Neuronal stem cell (in vitro differentiated cells): ENCODE measurements around the gene WDR54.

ENCODE experiments used
- DNase-seq: peaks from one replicate; pipeline ENCODE4 v3.0.0-alpha.2; 2013; ENCODE audit warnings: low spot score
- H2AFZ ChIP-seq: one replicate; pipeline ENCODE4 v1.6.1; 2013; ENCODE audit warnings: mild to moderate bottlenecking, low read length, inconsistent platforms
- H2AK5ac ChIP-seq: 2 replicates; pipeline ENCODE4 v1.6.1; 2013; ENCODE audit warnings: low read depth, mild to moderate bottlenecking, inconsistent platforms, low read length, moderate library complexity, mixed read lengths
- H2BK120ac ChIP-seq: 2 replicates; pipeline ENCODE4 v1.6.1; 2013; ENCODE audit warnings: low read depth, mild to moderate bottlenecking, inconsistent platforms, low read length, moderate library complexity, mixed read lengths
- H2BK12ac ChIP-seq: one replicate; pipeline ENCODE4 v1.6.1; 2013; ENCODE audit warnings: low read length, inconsistent platforms
- H2BK15ac ChIP-seq: 2 replicates; pipeline ENCODE4 v1.6.1; 2013; ENCODE audit warnings: mild to moderate bottlenecking, low read length, inconsistent platforms, mixed read lengths
- H2BK5ac ChIP-seq: one replicate; pipeline ENCODE4 v1.6.1; 2013; ENCODE audit warnings: inconsistent platforms, mild to moderate bottlenecking, low read length, moderate library complexity
- H3K14ac ChIP-seq: one replicate; pipeline ENCODE4 v1.6.1; 2013; ENCODE audit warnings: low read length, inconsistent platforms
- H3K18ac ChIP-seq: 2 replicates; pipeline ENCODE4 v1.6.1; 2013; ENCODE audit warnings: low read length, inconsistent platforms
- H3K23ac ChIP-seq: 2 replicates; pipeline ENCODE4 v1.6.1; 2013; ENCODE audit warnings: low read depth, mild to moderate bottlenecking, mixed read lengths, low read length, inconsistent platforms; ENCODE audit not compliant: poor library complexity
- H3K27ac ChIP-seq: replicated peaks from 3 replicates; pipeline ENCODE4 v1.5.1; 2013; ENCODE audit warnings: low read length, inconsistent platforms
- H3K27me3 ChIP-seq, 3 experiments: 2 replicates each; pipeline ENCODE4 v1.6.1; 2013; ENCODE audit warnings: low read length in 3 of 3, mild to moderate bottlenecking in 2 of 3, inconsistent platforms in 1 of 3, low read depth in 1 of 3, mixed read lengths in 1 of 3, moderate library complexity in 1 of 3; ENCODE audit not compliant: control insufficient read depth in 3 of 3, insufficient read depth in 3 of 3
- H3K36me3 ChIP-seq, 2 donors: replicated peaks in 1 of 2; 2 replicates each; pipeline ENCODE4 v1.6.1; 2013; ENCODE audit warnings: low read length in 2 of 2; ENCODE audit not compliant: control insufficient read depth in 2 of 2, insufficient read depth in 2 of 2
- H3K4ac ChIP-seq: 2 replicates; pipeline ENCODE4 v1.6.1; 2013; ENCODE audit warnings: inconsistent platforms, mild to moderate bottlenecking, low read length, moderate library complexity
- H3K4me1 ChIP-seq, 2 donors: 1 replicate in 1 of 2; 2 replicates in 1 of 2; pipeline ENCODE4 v1.6.1; 2013; ENCODE audit warnings: low read length in 2 of 2, low read depth in 1 of 2; ENCODE audit not compliant: control insufficient read depth in 2 of 2, insufficient read depth in 1 of 2
- H3K4me2 ChIP-seq: one replicate; pipeline ENCODE4 v1.6.1; 2013; ENCODE audit warnings: mild to moderate bottlenecking, low read length, inconsistent platforms; ENCODE audit not compliant: insufficient read depth, poor library complexity, severe bottlenecking
- H3K4me3 ChIP-seq, 2 donors: 2 replicates each; pipeline ENCODE4 v1.5.1; 2013; ENCODE audit warnings: low read length in 2 of 2, mild to moderate bottlenecking in 2 of 2, inconsistent platforms in 1 of 2, moderate library complexity in 1 of 2
- H3K79me1 ChIP-seq: one replicate; pipeline ENCODE4 v1.6.1; 2013; ENCODE audit warnings: low read depth, mild to moderate bottlenecking, inconsistent platforms, low read length, moderate library complexity
- H3K9ac ChIP-seq: one replicate; pipeline ENCODE4 v1.6.1; 2013; ENCODE audit warnings: mild to moderate bottlenecking, low read depth, low read length, inconsistent platforms; ENCODE audit not compliant: poor library complexity
- H3K9me3 ChIP-seq, 2 donors: replicated peaks in 1 of 2; 2 replicates each; pipeline versions ENCODE3 to v1.6.1; 2013; ENCODE audit warnings: low read length in 2 of 2, mild to moderate bottlenecking in 2 of 2, inconsistent platforms in 1 of 2, low read depth in 1 of 2, mixed read lengths in 1 of 2, moderate library complexity in 1 of 2; ENCODE audit not compliant: control insufficient read depth in 2 of 2, insufficient read depth in 1 of 2
- H4K8ac ChIP-seq: one replicate; pipeline ENCODE4 v1.6.1; 2013; ENCODE audit warnings: low read depth, mild to moderate bottlenecking, inconsistent platforms, low read length, moderate library complexity
- H4K91ac ChIP-seq: one replicate; pipeline ENCODE4 v1.6.1; 2013; ENCODE audit warnings: low read length, low read depth, mild to moderate bottlenecking, inconsistent platforms; ENCODE audit not compliant: poor library complexity
- WGBS, 2 donors: extraction: QIAGEN DNeasy Blood & Tissue Kit; methylation state at CpG; one replicate each; pipeline ENCODE4 v1.1.7; 2013; ENCODE audit warnings: missing lambda C conversion rate in 2 of 2, mixed read lengths in 1 of 2; ENCODE audit not compliant: insufficient read length in 2 of 2, insufficient replicate concordance in 1 of 2; ENCODE audit errors: extremely low coverage in 2 of 2; 5-methylcytosine and 5-hydroxymethylcytosine counted together

WDR54 gene

DNA sequence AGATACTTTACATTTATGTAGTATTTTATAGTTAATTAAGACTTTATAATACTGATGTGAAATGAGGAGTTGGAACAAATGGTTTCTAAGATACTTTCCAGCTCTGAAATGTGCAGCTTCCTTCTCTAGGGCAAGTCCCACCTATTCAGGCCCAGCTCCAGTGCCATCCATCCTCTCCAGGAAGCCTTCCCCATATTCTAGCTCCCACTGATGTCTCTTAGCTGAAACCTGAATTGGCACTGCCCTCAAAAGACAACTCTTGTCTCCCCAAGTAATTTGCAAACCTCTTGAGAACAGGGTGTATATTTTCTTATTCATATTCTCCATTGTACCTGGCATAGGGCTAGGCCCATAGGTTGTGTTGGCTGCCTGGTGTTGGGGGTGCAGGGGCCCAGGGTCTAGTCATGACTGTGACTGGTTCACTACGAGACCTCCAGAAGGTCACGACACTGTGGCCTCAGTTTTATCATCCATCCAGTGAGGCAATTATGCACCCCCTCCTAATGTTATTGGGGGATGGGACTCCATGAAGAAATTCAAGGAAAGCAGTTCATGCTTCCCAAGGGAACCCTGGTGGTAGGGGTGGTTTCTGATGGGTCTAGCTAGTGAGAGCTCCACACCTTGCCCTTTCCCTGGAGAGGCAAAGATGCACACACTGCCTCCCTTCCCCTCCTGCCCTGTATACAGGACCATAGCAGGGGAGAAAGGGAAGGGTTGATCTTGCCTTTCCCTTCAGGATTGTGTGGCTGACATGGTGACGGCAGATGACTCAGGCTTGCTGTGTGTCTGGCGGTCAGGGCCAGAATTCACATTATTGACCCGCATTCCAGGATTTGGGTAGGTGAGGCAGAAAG lies 2.8 kb downstream of the WDR54 start:
- WGBS, 2 donors = no CpG with 5 or more reads among the region's 5 CpGs
- DNase-seq = no peak
- Histone ChIP-seq H3K4me3 (no peak overlapping the region), H4K8ac (no peak overlapping the region), H2AK5ac (no peak overlapping the region), H3K27ac (no peak overlapping the region), H2BK5ac (no peak overlapping the region), H3K4me1 (peaks cover 0 to 7% of the 10 kb centered on the region in 2 donors), H4K91ac (no peak overlapping the region), H3K18ac (no peak overlapping the region), H3K9ac (no peak overlapping the region), H3K79me1 (peaks cover 10% of the 10 kb centered on the region), H3K14ac (no peak overlapping the region), H3K4ac (no peak overlapping the region), H3K23ac (peak overlapping the region; percentile 96), H3K27me3 (no peaks in the 10 kb centered on the region), H2AFZ (no peak overlapping the region), H3K9me3 (peaks cover 0 to 3% of the 10 kb centered on the region in 2 donors), H2BK120ac (peak overlapping the region; percentile 43), H2BK15ac (peak overlapping the region; percentile 34), H3K36me3 (peaks cover 43 to 58% of the 10 kb centered on the region in 2 donors), H3K4me2 (no peak overlapping the region), H2BK12ac (no peak overlapping the region)

- Histone ChIP-seq H3K27me3 (no peaks in the 10 kb centered on the region), H4K91ac (no peak overlapping the region), H3K4me1 (peaks cover 0 to 7% of the 10 kb centered on the region in 2 donors), H2BK15ac (peak overlapping the region; percentile 34), H3K18ac (no peak overlapping the region), H4K8ac (peak overlapping the region; percentile 78), H2BK120ac (peak overlapping the region; percentile 43), H3K27ac (no peak overlapping the region), H2AK5ac (no peak overlapping the region), H2BK5ac (no peak overlapping the region), H3K79me1 (peaks cover 10% of the 10 kb centered on the region), H3K9ac (no peak overlapping the region), H2AFZ (no peak overlapping the region), H3K14ac (no peak overlapping the region), H3K23ac (peak overlapping the region; percentile 96), H2BK12ac (no peak overlapping the region), H3K4me3 (no peak overlapping the region), H3K36me3 (peaks cover 50 to 64% of the 10 kb centered on the region in 2 donors), H3K4me2 (no peak overlapping the region), H3K4ac (no peak overlapping the region), H3K9me3 (peaks cover 0 to 3% of the 10 kb centered on the region in 2 donors)
- no CpG with 5 or more reads among the region's 5 CpGs for WGBS, 2 donors
- DNase-seq = no peak
Observed at GRCh38 chr2:74424995-74425406, 3.5 kb downstream of the WDR54 start.

DNA sequence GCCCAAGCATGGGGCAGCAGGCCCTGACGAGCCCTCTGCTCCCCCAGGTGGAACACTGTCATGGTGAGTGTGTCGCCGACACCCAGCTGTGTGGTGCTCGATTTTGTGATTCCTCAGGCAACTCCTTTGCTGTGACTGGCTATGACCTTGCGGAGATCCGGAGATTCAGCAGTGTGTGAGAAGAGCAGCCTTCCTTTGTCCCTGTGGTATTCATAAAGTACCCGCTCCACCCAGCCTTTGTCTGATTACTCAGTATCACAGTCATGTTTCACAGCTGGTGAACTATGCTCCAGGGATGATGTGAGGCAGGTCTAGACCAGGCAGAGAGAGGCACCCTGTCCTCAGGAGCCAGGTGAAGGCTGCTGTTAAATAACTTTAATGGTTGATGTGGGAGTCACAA lies 4.0 kb downstream of the WDR54 start:
- no peak overlapping the region for H3K27ac ChIP-seq
- H3K4me2 ChIP-seq = no peak overlapping the region
- peaks cover 54 to 69% of the 10 kb centered on the region in 2 donors for H3K36me3 ChIP-seq
- H2AK5ac ChIP-seq = no peak overlapping the region
- H3K9me3 ChIP-seq = peaks cover 0 to 3% of the 10 kb centered on the region in 2 donors
- H3K4me3 ChIP-seq = no peak overlapping the region
- H3K14ac ChIP-seq = no peak overlapping the region
- no CpG with 5 or more reads among the region's 7 CpGs for WGBS, 2 donors
- no peak overlapping the region for H2BK15ac ChIP-seq
- H2BK120ac ChIP-seq = no peak overlapping the region
- DNase-seq = no peak
- H4K8ac ChIP-seq = peak overlapping the region; percentile 78
- no peak overlapping the region for H3K4ac ChIP-seq
- no peak overlapping the region for H2BK12ac ChIP-seq
- H2BK5ac ChIP-seq = no peak overlapping the region
- H4K91ac ChIP-seq = no peak overlapping the region
- peaks cover 2 to 7% of the 10 kb centered on the region in 2 donors for H3K4me1 ChIP-seq
- H3K9ac ChIP-seq = no peak overlapping the region
- H3K23ac ChIP-seq = peak overlapping the region; percentile 91
- H3K27me3 ChIP-seq = no peaks in the 10 kb centered on the region
- peaks cover 10% of the 10 kb centered on the region for H3K79me1 ChIP-seq
- no peak overlapping the region for H3K18ac ChIP-seq
- no peak overlapping the region for H2AFZ ChIP-seq

DNA sequence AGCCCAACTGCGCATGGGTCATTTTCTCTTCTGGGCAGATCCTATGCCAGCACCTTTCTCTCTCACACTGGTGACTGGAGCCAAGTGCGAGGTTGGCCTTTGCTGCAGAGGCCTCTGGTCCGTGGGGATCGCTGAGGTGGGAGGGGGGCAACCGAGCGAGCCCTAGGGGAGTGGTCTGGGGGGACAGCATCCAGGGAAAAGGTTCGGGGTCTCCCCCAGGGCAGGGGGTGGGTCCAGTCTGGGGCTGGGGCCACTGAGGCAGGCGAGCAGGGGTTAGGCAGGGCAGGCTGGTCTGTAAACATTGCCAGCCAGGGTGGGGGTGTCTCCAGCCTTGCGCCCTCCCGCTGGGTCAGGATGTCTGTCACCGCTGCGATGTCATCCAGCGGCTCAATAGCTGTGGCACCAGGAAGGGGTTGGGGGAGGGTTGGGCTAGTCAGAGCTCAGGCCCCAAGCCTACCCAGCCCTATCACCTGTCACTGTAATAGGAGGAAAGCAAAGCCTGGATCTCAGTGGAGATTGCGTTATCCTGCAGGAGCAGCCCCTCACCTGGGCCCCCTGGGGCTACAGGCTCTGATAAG lies 4.7 kb downstream of the WDR54 start:
- H3K4ac ChIP-seq = no peak overlapping the region
- H3K4me1 ChIP-seq = peaks cover 2 to 6% of the 10 kb centered on the region in 2 donors
- H3K23ac ChIP-seq = no peak overlapping the region
- no peak overlapping the region for H2BK12ac ChIP-seq
- no peak overlapping the region for H2AK5ac ChIP-seq
- H2BK5ac ChIP-seq = peak overlapping the region; percentile 5
- no peak for DNase-seq
- no peak overlapping the region for H3K14ac ChIP-seq
- H3K9ac ChIP-seq = no peak overlapping the region
- H2AFZ ChIP-seq = no peak overlapping the region
- no peak overlapping the region for H2BK120ac ChIP-seq
- no peaks in the 10 kb centered on the region for H3K27me3 ChIP-seq
- no peak overlapping the region for H3K4me2 ChIP-seq
- peaks cover 0 to 3% of the 10 kb centered on the region in 2 donors for H3K9me3 ChIP-seq
- no peak overlapping the region for H2BK15ac ChIP-seq
- H3K4me3 ChIP-seq = no peak overlapping the region
- peaks cover 9% of the 10 kb centered on the region for H3K79me1 ChIP-seq
- no CpG with 5 or more reads among the region's 14 CpGs for WGBS, 2 donors
- H3K18ac ChIP-seq = no peak overlapping the region
- H3K36me3 ChIP-seq = peaks cover 56 to 76% of the 10 kb centered on the region in 2 donors
- H4K8ac ChIP-seq = no peak overlapping the region
- no peak overlapping the region for H3K27ac ChIP-seq
- no peak overlapping the region for H4K91ac ChIP-seq
